Measurements from ENCODE around the gene PFN3. TPM values are rescaled to one million over a fixed set of nuclear protein-coding genes. Genes with fewer than 3 reads are reported as not detected.

The PFN3 gene
- total RNA-seq, 2 donors from 2014 or later, result not detected

DNA sequence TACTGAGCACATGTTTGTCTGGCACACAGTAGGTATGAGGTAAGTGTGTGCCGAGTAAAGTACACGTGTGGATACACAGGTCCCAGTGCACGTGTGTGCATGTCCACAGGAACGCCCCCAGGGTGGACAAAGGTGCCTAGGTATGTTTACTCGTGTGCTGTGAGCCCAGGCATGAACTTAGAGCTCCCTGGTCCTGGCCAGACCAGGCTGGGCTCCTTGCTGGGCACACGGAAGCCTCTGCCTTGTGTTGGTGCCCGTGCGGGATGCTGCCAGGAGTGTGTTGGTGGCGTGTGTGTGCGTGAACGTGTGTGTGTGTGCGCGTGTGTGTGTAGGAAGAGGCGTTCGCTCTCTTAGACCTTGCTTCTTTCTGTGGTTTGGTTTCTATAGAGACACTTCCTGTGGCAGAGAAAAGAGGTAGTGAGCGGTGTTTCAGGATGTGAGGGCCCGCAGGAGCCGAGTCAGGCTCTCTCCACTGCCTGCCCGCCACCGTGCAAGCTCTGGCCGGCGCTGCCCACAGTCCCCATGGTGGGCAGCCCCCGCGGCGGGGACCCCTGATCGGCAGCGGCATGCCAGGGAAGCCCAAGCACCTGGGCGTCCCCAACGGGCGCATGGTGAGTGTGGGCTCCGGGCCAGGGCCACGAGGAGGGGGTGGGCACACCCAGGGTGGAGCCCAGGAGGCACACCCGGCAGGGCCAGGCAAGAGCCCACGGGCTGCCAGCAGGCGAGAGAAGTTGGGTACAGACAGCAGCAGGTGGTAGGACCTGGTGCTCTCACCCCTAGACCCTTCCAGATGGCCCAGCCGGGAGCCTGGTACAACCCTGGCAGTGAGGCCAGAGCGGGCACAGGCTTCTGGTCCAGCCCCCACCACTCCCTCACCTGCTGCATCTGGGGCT, 42.8 kb downstream of the PFN3 start, which contains the start of gene RGS14:
Gene RGS14 (plus strand): TSS at position 466 of the 893 bp plus-strand sequence. CDS start 101 bp downstream, at position 567.
- ATAC-seq (replicated peaks in 1 of 2), result peak; percentile 94
- peaks cover 0 to 1% of the 10 kb centered on the region in 2 donors for H3K9me3 Mint-ChIP-seq
- peak within 1 kb of the TSS; percentile 80 for H3K27ac Mint-ChIP-seq
- DNase-seq, result peak; percentile 70 to 72
- H3K36me3 Mint-ChIP-seq (ENCODE audit: insufficient read depth in 2 of 2), result peaks cover 6% of the 10 kb centered on the region in 2 donors
- no peaks in the 10 kb centered on the region for H3K27me3 Mint-ChIP-seq (ENCODE audit: low read depth)
- peaks cover 66% of the 10 kb centered on the region for H3K4me1 Mint-ChIP-seq (ENCODE audit: low read depth)
- peak within 1 kb of the TSS; percentile 73 to 87 for H3K4me3 Mint-ChIP-seq

GRCh38 chr5:177357146-177357458, 43.4 kb downstream of the PFN3 start:
- H3K4me1 Mint-ChIP-seq (ENCODE audit: low read depth), result peaks cover 63% of the 10 kb centered on the region
- peaks cover 6 to 7% of the 10 kb centered on the region in 2 donors for H3K36me3 Mint-ChIP-seq (ENCODE audit: insufficient read depth in 2 of 2)
- no peaks in the 10 kb centered on the region for H3K27me3 Mint-ChIP-seq (ENCODE audit: low read depth)
- H3K9me3 Mint-ChIP-seq, result peaks cover 0 to 1% of the 10 kb centered on the region in 2 donors
- ATAC-seq (replicated peaks in 1 of 2), result no peak
- DNase-seq, result no peak
- H3K27ac Mint-ChIP-seq, result peak overlapping the region; percentile 69
- peak overlapping the region; percentile 73 to 87 for H3K4me3 Mint-ChIP-seq

DNA sequence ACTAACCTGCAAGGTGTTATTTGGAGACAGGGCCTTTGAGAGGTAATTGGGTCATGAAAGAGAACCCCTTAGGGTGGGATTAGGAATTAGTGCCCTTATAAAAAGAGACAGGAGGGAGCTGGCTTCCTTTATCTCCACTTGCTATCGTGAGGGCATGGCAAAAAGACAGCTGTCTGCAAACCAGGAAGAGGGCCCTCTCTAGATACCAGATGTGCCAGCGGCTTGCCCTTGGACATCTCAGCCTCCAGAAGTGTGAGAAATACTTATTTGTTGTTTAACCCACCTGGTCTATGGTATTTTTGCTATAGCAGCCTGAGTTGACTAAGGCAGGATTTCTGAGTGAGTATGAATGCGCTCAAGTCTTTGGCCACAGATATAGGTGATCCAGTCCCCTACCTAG, 43.7 kb downstream of the PFN3 start:
- Mint-ChIP-seq H3K27me3 (ENCODE audit: low read depth) (no peaks in the 10 kb centered on the region), H3K4me1 (ENCODE audit: low read depth) (peaks cover 62% of the 10 kb centered on the region), H3K27ac (no peak overlapping the region), H3K9me3 (peaks cover 0 to 1% of the 10 kb centered on the region in 2 donors), H3K4me3 (peak overlapping the region; percentile 73 to 87), H3K36me3 (ENCODE audit: insufficient read depth in 2 of 2) (peaks cover 6 to 8% of the 10 kb centered on the region in 2 donors)
- DNase-seq, result no peak
- no peak for ATAC-seq (replicated peaks in 1 of 2)

DNA sequence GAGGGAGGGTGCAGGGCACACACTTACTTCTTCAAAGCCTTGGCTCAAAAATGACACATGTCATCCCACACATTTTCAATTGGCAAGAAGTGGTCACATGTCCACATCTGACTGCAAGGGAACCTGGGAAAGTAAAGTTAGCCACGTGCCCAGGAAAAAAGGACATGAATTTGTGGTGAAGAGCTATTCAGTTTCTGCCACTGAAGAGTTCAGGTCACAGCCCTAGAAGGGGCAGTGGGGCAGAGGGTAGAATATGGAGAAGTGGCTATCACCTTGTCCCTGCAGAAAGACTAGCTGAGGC, 44.6 kb downstream of the PFN3 start:
- Mint-ChIP-seq H3K36me3 (ENCODE audit: insufficient read depth in 2 of 2) (peaks cover 6 to 8% of the 10 kb centered on the region in 2 donors), H3K4me1 (ENCODE audit: low read depth) (peaks cover 53% of the 10 kb centered on the region), H3K27me3 (ENCODE audit: low read depth) (no peaks in the 10 kb centered on the region), H3K9me3 (peaks cover 0 to 1% of the 10 kb centered on the region in 2 donors), H3K4me3 (peak overlapping the region in 1 of 2 donors; percentile 51), H3K27ac (no peak overlapping the region)
- ATAC-seq (replicated peaks in 1 of 2) (no peak), DNase-seq (no peak)

- DNase-seq, result no peak
- no peak overlapping the region for H3K27ac Mint-ChIP-seq
- ATAC-seq (replicated peaks in 1 of 2), result no peak
- H3K4me1 Mint-ChIP-seq (ENCODE audit: low read depth), result peaks cover 53% of the 10 kb centered on the region
- H3K9me3 Mint-ChIP-seq, result peaks cover 0 to 1% of the 10 kb centered on the region in 2 donors
- no peak overlapping the region for H3K4me3 Mint-ChIP-seq
- H3K27me3 Mint-ChIP-seq (ENCODE audit: low read depth), result no peaks in the 10 kb centered on the region
- H3K36me3 Mint-ChIP-seq (ENCODE audit: insufficient read depth in 2 of 2), result peaks cover 6 to 8% of the 10 kb centered on the region in 2 donors
Measured at GRCh38 chr5:177355162-177355867, 45.1 kb downstream of the PFN3 start.

DNA sequence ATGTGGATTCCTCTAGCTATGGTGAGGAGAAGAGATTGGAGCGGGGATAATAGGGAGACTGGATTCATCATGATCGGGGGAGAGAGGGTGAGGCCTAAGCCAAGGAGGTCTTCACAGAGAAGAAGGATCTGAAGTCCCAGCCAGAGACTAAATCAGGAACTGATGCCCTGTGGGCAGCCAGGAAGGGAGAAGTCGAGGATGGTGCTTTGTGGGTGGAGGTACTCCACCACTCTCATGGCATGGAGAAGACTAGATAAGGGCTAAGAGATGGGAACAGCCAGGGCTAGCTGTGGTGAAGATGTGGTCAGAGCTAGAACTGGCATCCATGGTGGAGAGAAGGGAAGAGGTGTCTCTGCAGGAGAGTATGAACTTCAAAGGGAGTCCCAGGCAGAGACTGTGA, 45.8 kb downstream of the PFN3 start:
- Mint-ChIP-seq H3K4me3 (no peak overlapping the region), H3K9me3 (peaks cover 0 to 1% of the 10 kb centered on the region in 2 donors), H3K27ac (no peak overlapping the region), H3K4me1 (ENCODE audit: low read depth) (peaks cover 53% of the 10 kb centered on the region), H3K36me3 (ENCODE audit: insufficient read depth in 2 of 2) (peaks cover 6 to 8% of the 10 kb centered on the region in 2 donors), H3K27me3 (ENCODE audit: low read depth) (no peaks in the 10 kb centered on the region)
- ATAC-seq (replicated peaks in 1 of 2) (no peak), DNase-seq (no peak)

- no peak for DNase-seq
- Mint-ChIP-seq H3K27me3 (ENCODE audit: low read depth) (no peaks in the 10 kb centered on the region), H3K36me3 (ENCODE audit: insufficient read depth in 2 of 2) (peaks cover 6 to 11% of the 10 kb centered on the region in 2 donors), H3K4me3 (no peak overlapping the region), H3K4me1 (ENCODE audit: low read depth) (peaks cover 53% of the 10 kb centered on the region), H3K9me3 (peaks cover 0 to 1% of the 10 kb centered on the region in 2 donors), H3K27ac (no peak overlapping the region)
- no peak for ATAC-seq (replicated peaks in 1 of 2)
Measured at GRCh38 chr5:177354256-177354655, 46.2 kb downstream of the PFN3 start.

- Mint-ChIP-seq H3K9me3 (peaks cover 0 to 1% of the 10 kb centered on the region in 2 donors), H3K36me3 (ENCODE audit: insufficient read depth in 2 of 2) (peaks cover 6 to 13% of the 10 kb centered on the region in 2 donors), H3K27me3 (ENCODE audit: low read depth) (no peaks in the 10 kb centered on the region), H3K4me1 (ENCODE audit: low read depth) (peaks cover 49% of the 10 kb centered on the region), H3K27ac (no peak overlapping the region), H3K4me3 (peak overlapping the region; percentile 17 to 34)
- ATAC-seq (replicated peaks in 1 of 2) (no peak), DNase-seq (no peak)
Measured at GRCh38 chr5:177353093-177353492, 47.4 kb downstream of the PFN3 start.

DNA sequence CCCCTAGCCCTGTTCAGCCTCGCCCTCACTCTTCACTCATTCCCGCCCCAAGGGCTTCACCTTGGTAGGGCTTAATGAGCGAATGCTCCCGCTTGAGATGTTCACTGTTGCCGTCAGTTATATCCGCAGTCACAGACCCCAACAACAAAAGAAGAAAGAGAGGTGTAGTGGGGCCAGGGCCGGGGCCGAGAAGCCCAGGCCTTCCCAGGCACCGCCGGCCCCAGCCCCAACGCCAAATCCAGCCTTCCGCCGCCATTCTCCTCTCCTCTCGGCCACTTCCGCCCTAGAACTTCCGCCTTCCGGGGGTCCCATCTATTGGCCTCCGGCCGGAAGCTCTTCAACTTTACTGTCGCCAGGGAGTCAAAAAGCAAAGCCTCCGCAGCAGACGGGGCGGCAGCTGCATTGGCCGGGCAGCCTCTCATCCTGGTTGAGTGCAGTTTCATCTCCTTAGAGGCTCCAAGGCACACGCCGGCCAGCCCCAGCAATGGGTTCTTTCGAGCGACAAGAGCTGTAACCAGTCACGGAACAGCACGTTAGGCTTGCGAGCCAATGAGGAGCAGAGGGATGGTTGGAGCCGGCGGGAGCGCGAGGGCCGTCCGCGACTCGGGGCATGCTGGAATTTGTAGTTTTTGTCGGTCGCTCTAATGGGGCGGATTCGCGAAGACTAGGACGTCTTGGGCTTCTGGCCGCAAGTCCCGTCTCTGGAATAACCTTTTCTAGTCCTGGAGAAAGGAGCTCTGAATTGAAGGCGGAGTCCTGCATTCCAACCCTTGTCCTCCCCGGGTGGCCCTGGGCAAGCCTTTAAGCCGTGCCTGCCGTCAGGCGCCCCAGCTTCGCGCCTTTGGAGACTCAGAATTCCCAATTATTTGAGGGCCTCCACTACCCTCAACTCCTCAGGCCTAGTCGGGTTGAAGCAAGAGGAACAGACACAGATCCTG, 48.8 kb downstream of the PFN3 start, which contains the start of gene LMAN2:
Gene LMAN2 (minus strand): TSS at position 277 of the 938 bp plus-strand sequence. CDS start 21 bp downstream, at position 256.
- peak; percentile 89 to 95 for DNase-seq
- Mint-ChIP-seq H3K27ac (peak within 1 kb of the TSS; percentile 100), H3K36me3 (ENCODE audit: insufficient read depth in 2 of 2) (peaks cover 5 to 20% of the 10 kb centered on the region in 2 donors), H3K4me1 (ENCODE audit: low read depth) (peaks cover 48% of the 10 kb centered on the region), H3K27me3 (ENCODE audit: low read depth) (no peaks in the 10 kb centered on the region), H3K4me3 (peak within 1 kb of the TSS; percentile 92 to 98), H3K9me3 (peaks cover 0 to 1% of the 10 kb centered on the region in 2 donors)
- peak; percentile 97 to 98 for ATAC-seq (replicated peaks in 1 of 2)

GRCh38 chr5:177350776-177351391, 49.6 kb downstream of the PFN3 start:
- no peak for DNase-seq
- Mint-ChIP-seq H3K9me3 (no peaks in the 10 kb centered on the region), H3K27ac (peak overlapping the region; percentile 100), H3K27me3 (ENCODE audit: low read depth) (no peaks in the 10 kb centered on the region), H3K4me1 (ENCODE audit: low read depth) (peaks cover 44% of the 10 kb centered on the region), H3K4me3 (peak overlapping the region; percentile 92 to 98), H3K36me3 (ENCODE audit: insufficient read depth in 2 of 2) (peaks cover 4 to 20% of the 10 kb centered on the region in 2 donors)
- peak in 1 of 2 donors; percentile 9 for ATAC-seq (replicated peaks in 1 of 2)
